IPS-18c (cell line): ENCODE results near the gene PON2.
"Not testable (repeated sequence)": the region's sequence is repeated elsewhere in the genome, so short reads cannot be mapped to it uniquely, and the experiment has no call there.

Experiments
- H3K4me3 ChIP-seq: 2 replicates; pipeline ENCODE4 v1.7.0; 2013; ENCODE audit warnings: low read depth, mild to moderate bottlenecking, low read length, moderate library complexity; ENCODE audit not compliant: insufficient read depth
- H3K9me3 ChIP-seq: one replicate; pipeline ENCODE4 v1.6.1; 2013; ENCODE audit warnings: mild to moderate bottlenecking, low read length, moderate library complexity; ENCODE audit not compliant: control insufficient read depth, insufficient read depth

Gene PON2

DNA sequence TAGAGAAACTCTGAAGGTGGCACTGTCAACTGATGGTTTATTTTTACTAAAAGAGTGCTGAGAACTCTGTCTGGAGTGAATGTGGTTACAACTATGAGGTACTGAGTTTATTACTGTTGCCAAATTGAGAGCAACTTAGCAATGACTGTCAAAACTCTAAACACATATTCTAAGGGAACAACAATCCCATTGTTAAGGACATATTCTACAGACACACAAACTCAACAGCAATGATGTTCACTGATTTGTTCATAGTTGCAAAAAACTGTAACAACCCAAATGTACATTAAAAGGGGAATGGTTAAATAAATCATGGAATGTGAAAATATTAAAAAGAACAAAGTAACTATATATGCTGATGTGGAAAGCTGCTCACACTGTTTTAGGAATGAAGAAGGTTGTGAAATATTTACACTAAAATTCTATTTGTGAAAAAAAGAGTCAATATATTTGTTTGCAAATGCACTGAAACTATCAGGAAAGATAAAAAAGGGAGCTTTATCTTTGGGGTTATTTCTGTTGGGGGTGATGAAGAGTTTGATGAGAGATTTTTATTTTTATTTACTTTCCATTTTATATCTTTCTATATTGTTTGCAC lies 12.9 kb downstream of the PON2 start:
- H3K4me3 ChIP-seq: no peak overlapping the region
- no peaks in the 10 kb centered on the region for H3K9me3 ChIP-seq

DNA sequence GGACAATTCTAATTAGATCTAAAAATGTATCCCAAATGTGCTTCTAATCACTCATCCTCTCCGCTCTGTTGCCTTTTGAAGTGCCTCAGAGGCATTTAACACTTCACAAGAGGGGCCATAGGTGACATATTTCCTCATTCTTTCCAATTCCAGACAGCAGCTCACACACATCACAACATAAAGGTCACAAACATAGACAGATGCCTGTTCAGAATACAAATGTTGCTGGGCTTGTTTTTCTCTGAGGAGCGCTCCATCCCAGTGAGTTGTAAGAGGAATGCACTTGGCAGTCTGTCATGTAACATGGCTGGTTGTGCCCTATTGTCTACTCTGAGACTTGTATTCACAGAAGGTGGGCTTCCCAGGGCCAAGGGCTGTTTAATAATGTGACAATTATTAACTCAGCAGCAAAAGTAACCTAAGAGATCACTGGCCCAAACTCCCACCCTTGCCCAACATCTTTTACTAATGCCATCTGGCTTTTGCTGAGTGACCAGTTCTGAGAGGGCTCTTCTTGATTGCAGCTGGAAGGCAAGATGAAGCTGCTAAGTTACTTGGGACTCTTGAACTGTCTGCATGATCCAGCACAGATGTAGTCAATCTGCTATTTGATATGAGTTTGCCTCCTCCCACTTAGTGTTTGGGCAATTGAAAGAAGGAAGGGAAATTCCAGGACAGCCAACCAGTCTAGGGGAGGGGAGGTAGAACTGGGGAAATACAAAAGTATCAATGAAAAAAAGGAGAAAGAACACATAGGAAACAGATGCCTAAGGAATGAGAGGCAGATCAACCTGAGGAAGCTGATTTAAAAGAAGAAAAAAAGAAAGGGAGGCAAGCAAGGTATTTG lies 13.6 kb downstream of the PON2 start:
- Histone ChIP-seq H3K9me3 (no peaks in the 10 kb centered on the region), H3K4me3 (no peak overlapping the region)

DNA sequence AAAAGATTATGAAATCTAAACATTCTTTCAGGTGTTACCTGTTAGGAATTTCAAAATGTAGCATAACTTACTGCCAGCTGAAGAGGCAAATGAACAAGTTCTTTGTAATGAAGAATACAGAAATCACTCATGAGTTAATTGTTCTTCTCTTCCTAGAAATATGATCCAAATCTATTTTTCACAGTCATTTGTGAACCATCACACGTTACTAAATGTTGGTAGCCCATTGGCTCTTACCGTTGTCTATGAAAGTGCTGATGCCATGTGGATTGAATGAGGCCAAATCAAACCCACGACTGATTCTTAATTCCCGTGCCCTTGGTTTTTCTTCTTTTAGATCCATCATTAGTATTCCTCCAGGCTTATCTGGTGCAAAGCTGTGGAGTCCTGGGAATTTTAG lies 22.8 kb downstream of the PON2 start:
- Histone ChIP-seq H3K4me3 (no peak overlapping the region), H3K9me3 (no peaks in the 10 kb centered on the region)

DNA sequence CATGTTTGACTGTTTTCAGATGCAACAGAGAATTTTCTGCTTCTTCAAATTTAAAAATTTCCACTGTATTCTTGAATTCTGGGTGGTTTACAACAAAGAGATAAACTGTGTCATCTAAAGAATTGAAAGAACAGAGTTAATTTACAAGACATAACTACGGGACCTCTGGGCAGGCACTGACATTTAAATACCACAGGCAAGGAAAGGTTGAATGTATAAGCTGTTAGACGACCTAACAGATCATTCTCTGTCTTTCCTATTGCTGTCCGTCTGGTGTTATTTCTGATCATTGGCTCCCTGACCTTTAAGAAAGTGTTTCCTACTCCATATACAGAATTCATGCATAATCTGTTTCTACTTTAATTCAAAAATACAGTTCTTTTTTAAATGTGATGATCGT lies 23.2 kb downstream of the PON2 start:
- no peak overlapping the region for H3K4me3 ChIP-seq
- H3K9me3 ChIP-seq: no peaks in the 10 kb centered on the region

DNA sequence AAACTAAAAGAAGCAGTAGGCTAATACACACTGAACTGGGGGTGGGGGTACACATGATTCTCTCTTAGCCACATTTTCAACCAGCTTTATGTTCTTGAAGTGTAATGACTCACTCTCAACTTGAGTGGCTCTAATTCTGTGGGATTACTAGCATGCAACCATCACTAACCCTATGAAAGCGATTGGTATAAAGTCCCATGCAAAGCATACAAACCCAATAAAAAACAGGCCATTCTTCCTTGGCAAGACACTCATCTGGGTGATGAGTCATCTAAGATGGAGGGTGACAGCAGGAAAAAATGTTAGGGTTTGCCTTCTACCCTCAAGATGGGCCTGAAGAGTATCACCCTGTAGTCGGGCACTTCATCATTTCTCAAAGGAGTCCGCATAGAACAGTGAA lies 23.8 kb downstream of the PON2 start:
- Histone ChIP-seq H3K9me3 (no peaks in the 10 kb centered on the region), H3K4me3 (no peak overlapping the region)

DNA sequence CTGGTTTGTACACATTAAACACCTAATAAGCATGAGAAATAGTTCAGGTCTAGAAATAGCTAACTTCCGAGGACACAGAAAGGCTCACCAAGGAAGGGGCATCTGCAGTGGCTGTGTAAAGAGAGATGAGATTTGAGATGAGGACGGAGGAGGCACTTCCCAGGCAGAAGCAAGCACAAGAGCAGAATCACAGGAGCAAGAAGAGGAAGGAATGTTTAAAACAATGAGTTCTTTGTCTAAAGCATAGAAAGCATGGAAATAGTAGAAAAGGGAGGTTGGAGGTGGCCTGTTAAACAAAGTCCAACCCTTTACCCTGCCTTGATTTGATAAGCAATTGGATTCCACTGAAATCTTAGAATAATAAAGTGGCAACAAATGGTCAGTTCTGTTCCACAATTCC lies 27.1 kb downstream of the PON2 start:
- H3K4me3 ChIP-seq: no peak overlapping the region
- no peaks in the 10 kb centered on the region for H3K9me3 ChIP-seq

DNA sequence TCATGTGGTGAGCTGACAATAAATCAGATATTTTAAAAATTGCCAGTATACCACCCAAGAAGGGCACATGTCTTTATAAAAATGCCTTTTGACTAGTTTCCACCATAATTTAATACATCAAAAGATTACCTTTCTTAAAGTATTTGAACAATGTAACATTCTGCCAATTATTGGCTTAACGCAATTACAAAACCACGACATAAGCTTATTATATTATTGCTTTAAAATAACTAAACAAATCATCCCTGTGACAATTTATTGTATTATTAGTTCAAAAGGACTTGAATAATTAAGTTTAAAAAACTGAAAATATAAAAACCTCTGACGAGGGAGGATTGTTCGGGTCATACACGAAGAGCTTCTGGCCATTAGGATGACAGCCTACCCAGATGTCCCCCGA lies 29.0 kb downstream of the PON2 start:
- H3K4me3 ChIP-seq: no peak overlapping the region
- no peaks in the 10 kb centered on the region for H3K9me3 ChIP-seq

DNA sequence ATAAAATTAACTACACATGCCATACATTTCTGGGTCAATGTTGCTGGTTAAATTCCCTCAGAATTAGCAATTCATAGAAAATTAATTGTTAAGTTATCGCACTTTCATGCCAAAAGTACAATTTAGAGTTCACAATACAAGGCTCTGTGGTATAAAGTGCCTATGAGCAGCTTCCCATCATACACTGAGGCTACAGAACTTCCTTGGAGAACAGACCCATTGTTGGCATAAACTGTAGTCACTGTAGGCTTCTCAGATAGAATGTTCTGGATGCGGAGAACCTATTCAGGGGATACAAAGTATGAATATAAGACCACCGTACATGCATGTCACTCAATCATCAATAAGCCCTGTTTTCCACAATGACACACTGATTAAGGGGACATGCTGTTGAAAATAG lies 29.6 kb downstream of the PON2 start:
- Histone ChIP-seq H3K9me3 (no peaks in the 10 kb centered on the region), H3K4me3 (no peak overlapping the region)

DNA sequence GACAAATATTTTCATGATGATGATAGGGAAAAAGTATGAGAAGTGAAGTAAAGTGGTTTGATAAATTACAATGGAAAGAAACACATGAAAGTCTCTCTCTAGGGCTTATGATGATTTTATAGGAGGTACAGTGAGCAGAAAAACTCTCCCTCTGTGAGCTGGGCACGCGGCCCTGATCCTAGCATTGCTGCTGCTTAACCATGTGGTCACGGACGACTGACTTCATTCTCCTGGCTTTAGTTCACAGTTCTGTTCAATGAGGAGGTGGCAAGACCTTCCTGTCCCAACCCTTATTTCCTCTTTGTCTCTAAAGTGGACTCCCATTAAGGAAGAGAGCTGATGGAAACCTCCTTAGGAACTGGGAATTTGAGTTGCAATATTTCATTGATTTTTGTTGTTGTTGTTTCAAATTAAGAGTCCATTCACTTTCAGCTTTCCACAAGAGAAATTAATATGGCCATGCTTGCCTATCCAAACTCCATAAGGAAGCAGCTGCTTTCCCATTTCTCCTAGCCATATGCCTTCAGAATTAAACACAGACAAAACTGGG lies 30.4 kb downstream of the PON2 start:
- Histone ChIP-seq H3K4me3 (no peak overlapping the region), H3K9me3 (no peaks in the 10 kb centered on the region)

DNA sequence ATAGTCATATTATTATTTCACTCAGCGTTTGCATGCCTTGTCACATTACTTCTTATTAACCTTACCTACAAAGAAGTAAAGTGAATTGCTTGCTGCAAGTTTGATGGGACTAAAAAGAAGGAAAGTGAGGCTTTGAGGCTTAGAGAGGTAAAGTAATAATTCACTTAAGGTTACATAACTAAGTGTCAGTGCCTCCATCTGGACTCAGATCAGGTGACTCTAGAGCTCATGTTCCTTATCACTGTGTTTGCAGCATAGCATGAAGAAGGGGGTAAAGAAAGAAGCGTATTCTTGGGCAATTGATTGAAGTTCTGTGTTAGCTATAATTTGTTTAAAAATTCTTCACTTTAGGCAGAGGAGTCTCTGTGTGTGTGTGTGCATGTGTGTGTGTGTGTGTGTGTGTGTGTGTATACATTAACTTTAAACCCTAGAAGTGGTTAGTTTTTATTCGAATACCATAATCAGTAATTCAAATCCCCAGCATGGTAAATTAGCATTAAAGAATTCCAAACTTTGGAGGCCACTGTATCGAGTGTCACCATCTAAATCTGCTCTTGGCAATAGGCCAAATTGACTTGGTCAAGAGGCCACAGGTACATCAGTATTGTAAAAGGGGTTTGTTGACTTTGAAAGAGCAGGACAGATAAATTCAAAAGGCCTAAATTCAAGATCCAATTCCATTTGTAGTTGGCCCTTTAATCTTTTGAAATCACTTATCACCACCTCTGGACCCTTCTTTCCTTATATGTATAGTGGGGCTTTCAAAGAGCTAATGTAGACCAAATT lies 36.5 kb downstream of the PON2 start:
- no peaks in the 10 kb centered on the region for H3K9me3 ChIP-seq
- no peak overlapping the region for H3K4me3 ChIP-seq

DNA sequence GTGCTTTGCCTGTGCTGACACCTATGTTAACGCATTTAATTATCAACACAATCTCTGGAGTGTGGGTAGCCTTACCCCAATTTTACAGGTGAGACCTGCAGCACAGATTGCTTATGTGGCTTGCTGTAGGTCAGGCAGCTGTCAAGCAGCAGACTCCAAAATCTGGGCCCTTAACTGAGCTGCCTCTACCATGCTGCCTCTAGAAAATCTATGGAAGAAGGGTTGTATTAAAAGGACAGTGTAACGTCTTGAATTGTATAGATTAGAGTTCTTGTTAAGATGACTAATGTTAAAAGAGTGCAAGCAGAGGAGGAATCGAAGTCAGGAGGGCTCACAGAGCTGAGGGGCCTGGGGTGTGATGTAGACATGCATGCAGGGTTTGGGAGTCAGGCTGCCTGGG lies 37.4 kb downstream of the PON2 start:
- H3K9me3 ChIP-seq: no peaks in the 10 kb centered on the region
- no peak overlapping the region for H3K4me3 ChIP-seq

DNA sequence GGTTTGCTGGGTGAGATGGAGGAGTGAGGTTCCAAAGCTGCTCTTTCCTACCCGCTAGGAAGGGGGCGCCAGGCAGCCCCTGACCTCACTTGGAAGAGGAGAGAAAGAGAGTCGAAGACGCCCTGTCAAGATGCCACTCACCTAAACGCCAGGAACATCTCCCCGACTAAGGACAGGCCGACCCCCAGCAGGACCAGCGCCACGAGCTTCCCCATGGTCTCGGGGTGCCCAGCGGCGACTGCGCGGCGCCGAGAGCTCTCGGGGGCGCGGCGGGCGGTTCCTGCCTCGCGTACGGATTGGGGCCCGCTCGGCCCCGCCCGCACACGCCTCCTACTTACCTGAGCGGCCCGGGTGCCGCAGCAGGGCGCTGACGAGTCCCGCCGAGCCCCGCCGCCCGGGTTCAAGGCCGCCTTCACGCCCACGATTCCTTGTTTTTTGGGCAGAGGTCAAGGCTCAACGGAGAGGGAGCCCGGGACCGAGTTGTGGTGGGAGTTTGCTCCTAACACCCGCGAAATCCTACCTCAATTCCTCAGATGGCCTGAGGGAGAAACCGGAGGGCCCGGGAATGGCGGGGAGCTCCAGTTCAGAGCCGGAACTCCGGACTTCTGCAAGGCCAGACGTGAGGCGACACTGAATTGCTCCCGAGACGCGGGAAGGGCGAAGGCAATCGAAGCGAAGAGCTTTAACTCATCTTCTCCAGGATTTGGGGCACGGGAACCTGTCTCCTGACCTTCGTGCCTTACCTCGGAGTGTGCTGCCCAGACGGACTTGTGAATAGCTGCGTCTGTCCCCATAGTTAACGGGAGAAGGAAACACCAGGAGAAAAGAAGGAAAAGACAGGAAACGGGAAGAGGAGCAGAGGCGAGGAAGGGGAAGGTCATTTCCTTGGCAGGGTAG lies 38.4 kb downstream of the PON2 start, which contains the start of gene PON3:
PON3 (minus strand) TSS at position 240 of the 897 bp plus-strand sequence; CDS start at position 215, 25 bp downstream.
- Histone ChIP-seq H3K9me3 (no peaks in the 10 kb centered on the region), H3K4me3 (no peak within 1 kb of the TSS)

DNA sequence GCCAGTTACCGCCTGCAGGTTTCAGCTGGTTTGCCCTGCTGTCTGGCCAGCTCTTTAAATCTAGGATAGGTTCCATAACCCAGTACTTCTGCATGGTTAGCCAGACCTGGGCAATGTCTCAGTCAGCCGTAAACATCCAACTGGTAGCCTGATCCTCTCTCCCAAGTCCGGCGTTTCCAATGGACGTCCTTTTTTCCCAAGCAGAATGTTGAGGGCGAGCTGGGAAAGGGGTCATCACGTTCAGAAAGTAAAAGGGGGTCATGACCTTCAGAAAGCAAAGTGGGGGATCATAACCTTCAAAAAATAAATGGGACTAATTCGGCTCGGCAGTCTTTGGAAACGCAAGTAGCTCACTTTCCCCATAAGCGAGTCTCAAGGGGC lies 39.1 kb downstream of the PON2 start:
- H3K9me3 ChIP-seq: no peaks in the 10 kb centered on the region
- no peak overlapping the region for H3K4me3 ChIP-seq

DNA sequence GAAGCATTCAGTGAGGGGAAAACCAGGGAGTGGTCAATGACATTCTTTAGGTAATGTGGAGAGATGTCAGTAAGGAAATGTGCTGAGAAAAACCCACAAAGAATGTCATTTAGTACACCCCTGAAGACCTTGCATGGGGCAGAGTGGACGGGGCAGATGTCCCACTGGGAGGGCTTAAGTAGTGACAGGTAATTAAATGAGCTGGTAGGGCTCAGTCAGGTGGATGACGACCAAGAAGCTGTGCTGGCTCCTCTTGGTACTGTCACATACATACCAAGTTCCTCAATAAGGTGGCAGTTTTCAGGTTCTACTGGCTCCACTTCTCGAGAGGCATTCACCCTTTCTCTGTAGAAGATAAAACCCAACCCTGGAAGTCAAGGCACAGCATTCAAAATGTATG lies 40.5 kb downstream of the PON2 start:
- Histone ChIP-seq H3K9me3 (no peaks in the 10 kb centered on the region), H3K4me3 (no peak overlapping the region)

DNA sequence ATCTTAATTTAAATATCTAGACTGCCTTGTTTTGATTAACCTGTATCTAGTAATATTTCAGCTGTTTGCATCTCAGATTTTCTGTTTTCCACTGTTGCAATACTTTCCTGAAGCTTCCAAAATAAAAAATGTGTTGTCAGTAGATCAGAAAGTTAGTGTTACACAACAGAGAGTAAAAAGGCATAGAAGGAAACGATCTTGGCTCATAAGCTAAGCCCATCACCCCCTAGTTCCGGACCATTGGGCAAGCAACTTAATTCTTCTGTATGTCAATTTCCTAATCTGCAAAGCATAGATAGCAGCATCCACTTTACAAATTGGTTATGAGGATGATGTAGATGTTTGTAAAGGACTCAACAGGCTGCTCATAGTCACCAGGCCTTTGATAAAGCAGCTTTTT lies 43.1 kb downstream of the PON2 start:
- Histone ChIP-seq H3K9me3 (no peaks in the 10 kb centered on the region), H3K4me3 (no peak overlapping the region)

DNA sequence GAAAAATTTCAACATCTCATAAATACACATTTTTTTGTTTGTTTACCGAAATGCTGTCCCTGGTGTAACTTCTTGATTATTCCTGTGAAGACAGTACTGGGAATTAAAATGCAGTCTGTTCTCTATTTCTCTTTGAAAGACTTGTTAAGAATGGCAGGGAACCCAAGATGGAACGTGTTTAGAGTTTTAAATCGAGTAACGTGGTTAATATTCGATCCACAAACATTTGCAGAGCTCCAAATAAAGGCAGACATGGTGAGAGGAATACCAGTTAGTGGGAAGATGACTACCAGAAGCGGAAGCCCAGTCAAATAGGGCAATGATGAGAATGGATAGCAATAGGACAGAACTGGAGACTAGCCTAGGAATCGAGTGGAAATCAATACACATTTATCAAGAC lies 45.3 kb downstream of the PON2 start:
- no peak overlapping the region for H3K4me3 ChIP-seq
- no peaks in the 10 kb centered on the region for H3K9me3 ChIP-seq

DNA sequence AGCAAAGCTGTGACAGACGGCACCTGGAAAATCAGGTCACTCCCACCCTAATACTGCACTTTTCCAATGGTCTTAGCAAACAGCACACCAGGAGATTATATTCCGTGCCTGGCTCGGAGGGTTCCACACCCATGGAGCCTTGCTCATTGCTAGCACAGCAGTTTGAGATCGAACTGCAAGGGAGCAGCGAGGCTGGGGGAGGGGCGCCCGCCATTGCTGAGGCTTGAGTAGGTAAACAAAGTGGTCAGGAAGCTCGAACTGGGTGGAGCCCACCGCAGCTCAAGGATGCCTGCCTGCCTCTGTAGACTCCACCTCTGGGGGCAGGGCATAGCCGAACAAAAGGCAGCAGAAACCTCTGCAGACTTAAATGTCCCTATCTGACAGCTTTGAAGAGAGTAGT lies 55.4 kb downstream of the PON2 start:
- not testable (repeated sequence) for H3K9me3 ChIP-seq, H3K4me3 ChIP-seq
